H1 (cell line): ENCODE results near the gene MAFG. TPM values are rescaled to one million over a fixed set of nuclear protein-coding genes. Genes with fewer than 3 reads are reported as not detected.
A peak's percentile ranks its signal among the peaks of the same experiment; 100 is the strongest.

Experiments
- BRCA1 ChIP-seq: IDR thresholded peaks from 2 replicates; pipeline ENCODE4 v1.6.1; 2012; ENCODE audit warnings: low read depth, low read length, improper control_type of control experiment
- CHD2 ChIP-seq: IDR thresholded peaks from 2 replicates; pipeline ENCODE4 v1.6.1; 2012; ENCODE audit warnings: low read length, improper control_type of control experiment
- EZH2 ChIP-seq: fragments of 200-600 bp; sonication (generic); IDR thresholded peaks from 2 replicates; pipeline ENCODE4 v1.7.1; 2012; ENCODE audit warnings: low read depth, mild to moderate bottlenecking, moderate library complexity, low read length, inconsistent platforms; ENCODE audit not compliant: severe bottlenecking
- HDAC2 ChIP-seq, 2 experiments: fragments of 300-600 bp in 1 of 2; sonication (generic) in 1 of 2; IDR thresholded peaks; 2 replicates each; pipeline ENCODE4 v1.6.1; 2011 to 2012; ENCODE audit warnings: low read depth in 2 of 2, low read length in 2 of 2, mild to moderate bottlenecking in 2 of 2, moderate library complexity in 2 of 2, borderline replicate concordance in 1 of 2, inconsistent platforms in 1 of 2
- HDAC6 ChIP-seq: IDR thresholded peaks from one replicate; pipeline ENCODE4 v1.7.1; 2012; ENCODE audit warnings: low read depth, mild to moderate bottlenecking, inconsistent platforms, low read length, moderate library complexity
- JUN ChIP-seq: IDR thresholded peaks from 2 replicates; pipeline ENCODE4 v1.6.1; 2011; ENCODE audit warnings: low read depth, mild to moderate bottlenecking, improper control_type of control experiment, low read length
- KDM5A ChIP-seq: fragments of 200-600 bp; IDR thresholded peaks from 2 replicates; pipeline ENCODE4 v1.7.1; 2012; ENCODE audit warnings: mild to moderate bottlenecking, low read length, inconsistent platforms, mixed read lengths
- PHF8 ChIP-seq: fragments of 200-600 bp; sonication (generic); conservative IDR thresholded peaks from 2 replicates; pipeline ENCODE4 v1.7.1; 2012; ENCODE audit warnings: low read depth, mild to moderate bottlenecking, inconsistent platforms, low read length, moderate library complexity
- POLR2AphosphoS5 ChIP-seq: IDR thresholded peaks from 2 replicates; pipeline ENCODE4 v1.6.1; 2011; ENCODE audit warnings: low read depth, low read length
- RAD21 ChIP-seq, 2 experiments: IDR thresholded peaks in 1 of 2; conservative IDR thresholded peaks in 1 of 2; 2 replicates each; pipeline ENCODE4 v1.6.1; 2011; ENCODE audit warnings: low read depth in 2 of 2, low read length in 2 of 2, improper control_type of control experiment in 1 of 2, inconsistent platforms in 1 of 2, mild to moderate bottlenecking in 1 of 2, moderate library complexity in 1 of 2
- RFX5 ChIP-seq: IDR thresholded peaks from 2 replicates; pipeline ENCODE4 v1.6.1; 2011; ENCODE audit warnings: low read depth, low read length, improper control_type of control experiment, borderline replicate concordance
- SIRT6 ChIP-seq: IDR thresholded peaks from one replicate; pipeline ENCODE4 v1.7.1; 2012; ENCODE audit warnings: low read length, inconsistent platforms
- SP1 ChIP-seq: IDR thresholded peaks from 2 replicates; pipeline ENCODE4 v1.6.1; 2011; ENCODE audit warnings: low read depth, low read length
- SP2 ChIP-seq: IDR thresholded peaks from 2 replicates; pipeline ENCODE4 v1.6.1; 2012; ENCODE audit warnings: mild to moderate bottlenecking, low read length, inconsistent platforms
- SP4 ChIP-seq: IDR thresholded peaks from 2 replicates; pipeline ENCODE4 v1.6.1; 2012; ENCODE audit warnings: low read length, inconsistent platforms
- TEAD4 ChIP-seq: IDR thresholded peaks from 2 replicates; pipeline ENCODE4 v1.6.1; 2012; ENCODE audit warnings: low read depth, low read length, inconsistent platforms, mixed read lengths
- polyA plus RNA-seq, 7 experiments: library from polyadenylated mRNA; depleted of rRNA in 3 of 7; stranded (reverse) in 5 of 7; unstranded in 2 of 7; fragments of >200 nt in 5 of 7; fragments of 200-250 nt in 2 of 7; gene quantifications; 1 replicate in 5 of 7; 2 replicates in 1 of 7; 4 replicates in 1 of 7; pipeline versions ENCODE4 v1.2.1 to v1.2.3, GENCODE V29; 2011 to 2013; ENCODE audit warnings: missing spikeins in 2 of 7, mixed read lengths in 2 of 7
- total RNA-seq: library from RNA; stranded (reverse); fragmentation: NEBNext Ultra II Directional; extraction: Animal tissue kit (Norgen Biotek cat#: 25700); gene quantifications from 2 replicates; pipeline ENCODE4 v1.2.1, GENCODE V29; 2021
- TF ChIP-seq, protein P1 (sequence below): IDR thresholded peaks from 2 replicates; pipeline ENCODE4 v1.6.1; 2012; ENCODE audit warnings: inconsistent platforms
- TF ChIP-seq, protein P2 (sequence below): IDR thresholded peaks from 2 replicates; pipeline ENCODE4 v1.6.1; 2011; ENCODE audit warnings: low read depth, mild to moderate bottlenecking, low read length; ENCODE audit not compliant: insufficient read depth

Gene MAFG
- total and polyA plus RNA-seq, 2 of the 8 experiments (the other 6 are each of a cell fraction or from before 2014, with no cell fraction given), result 25.5 to 26.9 TPM

DNA sequence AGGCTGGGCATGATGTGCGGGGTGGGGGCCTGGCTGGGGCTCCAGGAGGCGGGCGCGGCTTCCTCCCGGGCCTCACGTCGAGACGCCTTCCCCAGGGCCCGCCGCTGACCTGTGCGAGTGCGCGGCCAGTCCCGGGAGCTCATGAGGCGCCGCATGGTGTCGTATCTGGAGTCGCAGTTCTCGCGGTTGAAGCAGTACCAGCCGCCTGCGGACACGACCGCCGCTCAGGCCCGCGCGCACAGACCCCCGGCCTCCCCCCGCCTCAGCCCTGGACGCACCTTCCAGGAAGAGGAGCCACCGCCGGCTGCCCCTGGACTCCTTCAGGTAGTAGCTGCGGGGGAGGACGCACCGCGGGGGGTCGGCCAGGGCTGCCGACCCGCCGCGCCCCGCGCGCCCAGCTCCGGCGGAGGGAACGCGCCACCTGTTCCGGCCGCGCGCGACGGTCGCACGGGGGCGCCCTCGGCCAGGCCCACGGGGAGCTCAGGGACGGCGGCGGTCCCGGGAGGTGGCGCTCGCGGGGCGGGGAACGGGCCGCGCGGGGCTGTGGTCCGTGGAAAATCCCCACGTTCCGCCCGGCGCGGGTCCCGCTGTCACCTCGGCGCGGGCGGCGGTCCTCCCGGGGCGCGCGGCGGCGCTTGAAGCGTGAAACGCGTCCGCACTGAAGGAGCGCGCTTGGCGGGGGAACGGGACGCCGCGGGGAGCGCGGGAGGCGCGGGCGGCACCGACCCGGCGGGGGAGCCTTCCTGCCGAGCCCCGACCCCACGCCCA, 32.0 kb upstream of the MAFG start (continued):
- no peak for TF ChIP-seq KDM5A
- peak; percentile 26 to 68; a peak in 3 of 4 replicates for TF ChIP-seq RAD21 (IDR thresholded peaks at IDR 0.05 in 1 of 2, conservative IDR thresholded peaks at IDR 0.05 in 1 of 2; ENCODE audit: low read depth in 2 of 2, low read length in 2 of 2)
- no peak for TF ChIP-seq POLR2AphosphoS5
- no peak for TF ChIP-seq SP4
- TF ChIP-seq TEAD4, result no peak
- TF ChIP-seq PHF8, result no peak
- TF ChIP-seq SP2, result no peak
- no peak for TF ChIP-seq SP1
- TF ChIP-seq BRCA1, result no peak
- TF ChIP-seq RFX5, result no peak
- TF ChIP-seq HDAC6, result no peak
- TF ChIP-seq, protein P1, sequence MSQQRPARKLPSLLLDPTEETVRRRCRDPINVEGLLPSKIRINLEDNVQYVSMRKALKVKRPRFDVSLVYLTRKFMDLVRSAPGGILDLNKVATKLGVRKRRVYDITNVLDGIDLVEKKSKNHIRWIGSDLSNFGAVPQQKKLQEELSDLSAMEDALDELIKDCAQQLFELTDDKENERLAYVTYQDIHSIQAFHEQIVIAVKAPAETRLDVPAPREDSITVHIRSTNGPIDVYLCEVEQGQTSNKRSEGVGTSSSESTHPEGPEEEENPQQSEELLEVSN, result no peak; the same call in 1 of the 2 replicates
- TF ChIP-seq SIRT6, result no peak
- TF ChIP-seq JUN, result no peak
- TF ChIP-seq HDAC2 (IDR thresholded peaks at IDR 0.05; ENCODE audit: borderline replicate concordance in 1 of 2, low read depth in 2 of 2, low read length in 2 of 2), result 0 out of 4 replicates have a peak, but pooled peaks of 1 of the 2 experiments have one; percentile 57
- no peak for TF ChIP-seq EZH2
- TF ChIP-seq CHD2, result no peak
- TF ChIP-seq, protein P2, sequence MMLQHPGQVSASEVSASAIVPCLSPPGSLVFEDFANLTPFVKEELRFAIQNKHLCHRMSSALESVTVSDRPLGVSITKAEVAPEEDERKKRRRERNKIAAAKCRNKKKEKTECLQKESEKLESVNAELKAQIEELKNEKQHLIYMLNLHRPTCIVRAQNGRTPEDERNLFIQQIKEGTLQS, result no peak
